Ascending aorta (tissue), 2 donors: Measurements from ENCODE around the gene ENTPD2. TPM values are rescaled to one million over a fixed set of nuclear protein-coding genes. Genes with fewer than 3 reads are reported as not detected.
"Not testable (repeated sequence)": the region's sequence is repeated elsewhere in the genome, so short reads cannot be mapped to it uniquely, and the experiment has no call there.

Source experiments
- DNase-seq, 2 donors: peaks; one replicate each; pipeline ENCODE4 v3.0.0-alpha.2; 2019; ENCODE audit warnings: low spot score in 2 of 2
- H3K27ac ChIP-seq, 2 donors: fragments of 200-600 bp; sonication (generic); one replicate each; pipeline ENCODE4 v1.5.1; 2016 to 2017; ENCODE audit warnings: mild to moderate bottlenecking in 1 of 2
- H3K27me3 ChIP-seq: fragments of 200-600 bp; sonication (generic); one replicate; pipeline ENCODE4 v1.5.1; 2017
- H3K36me3 ChIP-seq, 2 donors: fragments of 200-600 bp; sonication (generic); one replicate each; pipeline ENCODE4 v1.5.1; 2016
- H3K4me1 ChIP-seq, 2 donors: fragments of 200-600 bp; sonication (generic); one replicate each; pipeline ENCODE4 v1.5.1; 2016 to 2017; ENCODE audit warnings: mild to moderate bottlenecking in 1 of 2
- H3K4me3 ChIP-seq, 2 donors: fragments of 200-600 bp; sonication (generic); one replicate each; pipeline ENCODE4 v1.5.1; 2016 to 2017; ENCODE audit warnings: mild to moderate bottlenecking in 1 of 2
- H3K9me3 ChIP-seq, 2 donors: fragments of 200-600 bp; sonication (generic); one replicate each; pipeline ENCODE4 v1.5.1; 2016
- intact Hi-C: fragments of 100-400 bp; cut with DNase I; formaldehyde crosslinking; loops from one replicate; pipeline ENCODE4 v1.15.1; 2023
- total RNA-seq: library from RNA; depleted of rRNA; stranded (reverse); fragments of >200 nt; gene quantifications from one replicate; pipeline ENCODE4 v1.1.0, GENCODE V29; 2016
- TF ChIP-seq, protein P1 (sequence below), 3 experiments: fragments of 200-600 bp in 2 of 3; fragments of 450-650 bp in 1 of 3; sonication (generic) in 2 of 3; IDR thresholded peaks; one replicate each; pipeline ENCODE4 v1.5.1; 2016 to 2019; ENCODE audit warnings: antibody characterized with exemption in 3 of 3, mild to moderate bottlenecking in 1 of 3, moderate library complexity in 1 of 3

ENTPD2 gene
- total RNA-seq, 1 donor from 2014 or later: not detected

DNA sequence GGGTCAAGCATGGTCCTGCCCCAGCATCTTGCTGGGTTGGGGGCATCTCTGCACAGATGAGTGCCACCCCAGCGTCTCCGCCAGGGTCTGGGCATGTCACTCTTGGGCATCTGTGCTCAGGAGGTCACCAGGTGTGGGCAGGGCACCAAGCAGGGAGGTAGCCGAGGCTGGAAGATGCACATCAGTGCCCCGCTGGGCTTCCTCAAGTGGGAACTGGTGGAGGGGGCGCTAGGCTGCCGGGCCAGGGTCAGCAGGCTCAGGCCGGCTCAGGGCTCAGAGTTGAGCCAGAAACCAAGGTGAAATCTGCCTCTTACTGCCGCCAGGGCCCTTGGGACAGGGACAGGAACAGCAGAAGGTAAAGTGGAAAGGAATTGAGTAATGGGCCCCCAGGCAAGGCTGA, 17.9 kb downstream of the ENTPD2 start:
- Histone ChIP-seq H3K27me3 (no peaks in the 10 kb centered on the region), H3K27ac (no peak overlapping the region), H3K4me3 (no peak overlapping the region), H3K36me3 (peaks cover 18 to 24% of the 10 kb centered on the region in 2 donors), H3K9me3 (no peaks in the 10 kb centered on the region), H3K4me1 (peaks cover 0 to 7% of the 10 kb centered on the region in 2 donors)
- intact Hi-C loops: loop anchor here (1.0 kb wide), 1 partner anchor 249 kb away; no protein-coding TSS in a partner anchor
- no peak for DNase-seq
- TF ChIP-seq, protein P1, sequence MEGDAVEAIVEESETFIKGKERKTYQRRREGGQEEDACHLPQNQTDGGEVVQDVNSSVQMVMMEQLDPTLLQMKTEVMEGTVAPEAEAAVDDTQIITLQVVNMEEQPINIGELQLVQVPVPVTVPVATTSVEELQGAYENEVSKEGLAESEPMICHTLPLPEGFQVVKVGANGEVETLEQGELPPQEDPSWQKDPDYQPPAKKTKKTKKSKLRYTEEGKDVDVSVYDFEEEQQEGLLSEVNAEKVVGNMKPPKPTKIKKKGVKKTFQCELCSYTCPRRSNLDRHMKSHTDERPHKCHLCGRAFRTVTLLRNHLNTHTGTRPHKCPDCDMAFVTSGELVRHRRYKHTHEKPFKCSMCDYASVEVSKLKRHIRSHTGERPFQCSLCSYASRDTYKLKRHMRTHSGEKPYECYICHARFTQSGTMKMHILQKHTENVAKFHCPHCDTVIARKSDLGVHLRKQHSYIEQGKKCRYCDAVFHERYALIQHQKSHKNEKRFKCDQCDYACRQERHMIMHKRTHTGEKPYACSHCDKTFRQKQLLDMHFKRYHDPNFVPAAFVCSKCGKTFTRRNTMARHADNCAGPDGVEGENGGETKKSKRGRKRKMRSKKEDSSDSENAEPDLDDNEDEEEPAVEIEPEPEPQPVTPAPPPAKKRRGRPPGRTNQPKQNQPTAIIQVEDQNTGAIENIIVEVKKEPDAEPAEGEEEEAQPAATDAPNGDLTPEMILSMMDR (IDR thresholded peaks at IDR 0.05): no peak

- no peaks in the 10 kb centered on the region for H3K9me3 ChIP-seq
- no peak overlapping the region for H3K4me3 ChIP-seq
- intact Hi-C loops: loop anchor here (1.0 kb wide), 1 partner anchor 248 kb away; no protein-coding TSS in a partner anchor
- DNase-seq: no peak
- H3K27ac ChIP-seq: no peak overlapping the region
- peaks cover 0 to 7% of the 10 kb centered on the region in 2 donors for H3K4me1 ChIP-seq
- TF ChIP-seq, protein P1 (IDR thresholded peaks at IDR 0.05): peak in 1 of 3 experiments; percentile 4
- H3K27me3 ChIP-seq: no peaks in the 10 kb centered on the region
- peaks cover 15 to 19% of the 10 kb centered on the region in 2 donors for H3K36me3 ChIP-seq
Measured at GRCh38 chr9:137035507-137035834, 18.4 kb downstream of the ENTPD2 start.

GRCh38 chr9:137034709-137035506, 19.0 kb downstream of the ENTPD2 start:
- peak in 1 of 2 donors; percentile 84 for DNase-seq
- Histone ChIP-seq H3K27ac (no peak overlapping the region), H3K27me3 (no peaks in the 10 kb centered on the region), H3K4me3 (no peak overlapping the region), H3K36me3 (peaks cover 10 to 13% of the 10 kb centered on the region in 2 donors), H3K4me1 (peaks cover 0 to 7% of the 10 kb centered on the region in 2 donors), H3K9me3 (no peaks in the 10 kb centered on the region)
- intact Hi-C loops: loop anchor here (1.0 kb wide), 1 partner anchor 248 kb away; no protein-coding TSS in a partner anchor
- TF ChIP-seq, protein P1 (IDR thresholded peaks at IDR 0.05): peak; percentile 82 to 94 (median 91)

DNA sequence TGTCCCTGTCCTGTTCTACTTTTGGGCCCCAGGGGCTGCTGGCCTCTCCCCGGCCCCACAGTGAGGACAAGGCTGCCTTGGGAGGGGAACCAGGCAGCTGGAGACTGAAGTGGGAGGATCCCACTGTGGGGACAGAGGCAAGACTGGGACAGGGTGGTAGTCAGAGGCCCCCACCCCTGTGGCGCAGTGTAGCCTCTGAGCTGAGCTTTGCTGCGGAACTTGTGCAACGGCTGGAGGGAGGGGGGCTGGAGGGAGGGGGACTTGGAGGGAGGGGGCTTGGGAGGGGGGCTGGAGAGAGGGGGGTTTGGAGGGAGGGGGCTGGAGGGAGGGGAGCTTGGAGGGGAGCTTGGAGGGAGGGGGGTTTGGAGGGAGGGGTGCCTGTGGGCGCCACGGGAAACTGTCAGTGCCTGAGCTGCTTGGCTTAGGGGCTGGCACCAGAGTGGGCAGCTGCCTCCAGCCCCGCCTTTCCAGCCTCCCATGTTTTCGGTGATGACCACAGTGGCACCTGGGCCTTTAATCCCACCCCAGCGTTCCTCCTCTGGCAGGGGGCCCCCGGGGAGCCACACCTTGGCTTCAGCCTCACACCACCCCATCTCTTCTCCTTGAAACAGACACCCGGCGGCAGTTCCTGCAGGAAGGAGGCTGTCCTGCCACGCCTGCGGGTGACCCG, 19.7 kb downstream of the ENTPD2 start:
- Histone ChIP-seq H3K4me1 (peaks cover 4 to 9% of the 10 kb centered on the region in 2 donors), H3K36me3 (peaks cover 3 to 6% of the 10 kb centered on the region in 2 donors), H3K9me3 (no peaks in the 10 kb centered on the region), H3K27ac (no peak overlapping the region), H3K4me3 (peak overlapping the region in 1 of 2 donors; percentile 25), H3K27me3 (no peaks in the 10 kb centered on the region)
- intact Hi-C loops: no loop called here
- TF ChIP-seq, protein P1 (IDR thresholded peaks at IDR 0.05): no peak
- DNase-seq: no peak

DNA sequence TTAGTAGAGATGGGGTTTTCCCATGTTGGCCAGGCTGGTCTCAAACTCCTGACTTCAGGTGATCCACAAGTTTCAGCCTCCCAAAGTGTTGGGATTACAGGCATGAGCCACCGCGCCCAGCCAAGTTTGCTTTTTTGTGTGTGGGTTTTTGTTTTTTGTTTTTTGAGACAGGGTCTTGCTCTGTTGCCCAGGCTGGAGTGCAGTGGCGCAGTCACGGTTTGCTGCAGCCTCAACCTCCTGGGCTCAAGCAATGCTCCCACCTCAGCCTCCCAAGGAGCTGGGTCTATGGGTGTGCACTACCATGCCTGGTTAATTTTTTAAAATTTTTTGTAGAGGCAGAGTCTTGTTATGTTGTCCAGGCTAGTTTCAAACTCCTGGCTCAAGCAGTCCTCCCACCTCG, 20.4 kb downstream of the ENTPD2 start:
- DNase-seq, intact Hi-C loops: not testable (repeated sequence)
- H3K4me1 ChIP-seq: peaks cover 6 to 16% of the 10 kb centered on the region in 2 donors

DNA sequence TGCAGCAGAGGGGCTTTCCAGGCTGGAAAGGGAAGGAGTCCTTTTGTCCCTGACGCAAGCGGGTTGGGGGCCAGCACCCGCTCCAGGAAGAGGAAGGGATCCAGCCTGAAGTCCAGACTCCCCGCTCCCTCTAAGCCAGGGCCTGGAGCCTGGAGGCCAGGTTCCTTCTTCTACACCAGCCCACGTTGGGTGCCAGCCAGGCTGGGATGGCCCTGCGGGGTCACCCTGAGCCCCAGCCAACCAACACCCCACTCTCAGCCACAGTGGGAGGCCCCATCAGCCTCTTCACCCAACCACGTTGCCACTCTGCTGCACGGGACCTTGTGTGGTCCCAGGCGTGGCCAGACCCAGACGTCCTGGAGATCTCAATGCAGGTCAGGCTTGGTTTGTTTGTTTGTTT, 21.0 kb downstream of the ENTPD2 start:
- Histone ChIP-seq H3K9me3 (no peaks in the 10 kb centered on the region), H3K27ac (no peak overlapping the region), H3K36me3 (no peaks in the 10 kb centered on the region), H3K4me1 (peaks cover 8 to 17% of the 10 kb centered on the region in 2 donors), H3K4me3 (peak overlapping the region in 1 of 2 donors; percentile 25), H3K27me3 (no peaks in the 10 kb centered on the region)
- TF ChIP-seq, protein P1 (IDR thresholded peaks at IDR 0.05): no peak
- DNase-seq: peak in 1 of 2 donors; percentile 75
- intact Hi-C loops: no loop called here

More for the DNA sequence above, 20.4 kb downstream of the ENTPD2 start:
- not testable (repeated sequence) for H3K27me3 ChIP-seq, H3K36me3 ChIP-seq, H3K9me3 ChIP-seq, H3K27ac ChIP-seq
- peak overlapping the region in 1 of 2 donors; percentile 25 for H3K4me3 ChIP-seq
